NCI-H69 (cell line): ENCODE data around the gene VTA1.

Source experiments
- DNase-seq: peaks from one replicate; lab custom pipeline; 2025; lab: John Stamatoyannopoulos, UW

VTA1 gene

DNA sequence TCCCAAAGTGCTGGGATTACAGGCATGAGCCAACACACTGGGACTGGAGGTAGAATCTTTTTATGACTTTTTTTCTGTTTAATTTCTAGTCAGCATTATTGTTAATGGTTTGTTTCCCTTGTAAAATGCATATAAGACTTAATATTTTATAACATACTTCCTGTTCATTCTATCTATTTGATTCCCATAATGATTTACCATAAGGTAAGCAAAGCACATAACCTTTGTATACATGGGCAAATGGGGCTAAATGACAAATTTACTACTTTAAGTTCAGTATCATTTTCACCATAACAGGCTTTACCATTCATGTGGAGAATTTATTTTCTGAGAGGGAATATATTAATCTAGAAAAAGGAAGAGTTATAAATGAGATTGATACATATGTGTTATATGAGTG is 24.3 kb downstream of the VTA1 start:
- DNase-seq = no peak

DNA sequence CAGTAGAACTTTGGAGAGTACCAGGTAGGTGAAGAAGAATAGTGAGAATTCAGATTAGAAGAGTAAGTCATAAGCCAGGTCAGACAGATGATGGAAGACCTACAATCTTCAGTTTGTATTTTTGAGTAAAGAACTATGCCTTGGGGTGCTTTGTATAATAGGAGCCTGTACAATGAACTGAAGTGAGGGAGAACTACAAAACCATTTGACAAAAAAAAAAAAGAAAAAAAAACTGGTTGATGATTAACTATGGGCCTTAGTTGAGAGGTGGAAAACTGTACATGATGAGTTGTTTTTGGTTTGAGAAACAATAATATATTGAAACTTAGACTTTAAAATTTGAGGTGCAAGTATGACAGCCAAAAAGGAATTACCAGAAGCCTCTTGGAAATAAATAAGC is 25.7 kb downstream of the VTA1 start:
- no peak for DNase-seq

DNA sequence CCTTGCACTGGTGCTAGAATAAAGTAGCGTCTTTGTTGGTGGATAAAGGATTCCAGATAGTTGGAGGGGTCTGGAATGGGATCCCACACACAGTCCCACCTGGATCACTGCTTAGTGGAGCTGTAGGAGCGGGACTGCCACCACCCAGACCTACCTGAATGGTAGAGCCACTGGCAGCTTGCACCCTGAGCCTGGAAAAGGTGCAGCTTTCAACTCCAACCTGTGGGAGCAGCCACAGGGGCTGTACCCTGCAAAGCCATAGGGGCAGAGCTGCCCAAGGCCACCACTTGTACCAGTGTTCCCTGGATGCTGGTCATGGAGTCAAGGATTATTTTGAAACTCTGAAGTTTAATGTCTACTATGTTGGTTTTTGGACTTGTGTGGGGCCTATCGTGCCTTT is 26.9 kb downstream of the VTA1 start:
- DNase-seq = no peak

DNA sequence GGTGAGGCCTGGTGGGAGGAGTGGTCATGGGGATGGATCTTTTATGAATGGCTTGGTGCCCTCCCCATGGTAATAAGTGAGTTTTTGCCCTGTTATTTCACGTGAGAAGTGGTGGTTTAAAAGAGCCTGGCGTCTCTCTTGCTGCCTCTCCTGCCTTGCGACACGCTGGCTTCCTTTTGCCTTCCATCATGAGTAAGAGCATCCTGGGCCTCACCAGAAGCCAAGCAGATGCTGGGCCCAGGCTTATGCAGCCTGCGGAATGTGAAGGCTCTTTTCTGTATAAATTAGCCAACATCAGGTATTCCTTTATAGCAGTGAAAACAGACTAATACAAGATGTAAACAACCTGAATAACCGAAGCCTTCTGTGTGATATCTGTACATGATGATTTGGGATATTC is 27.6 kb downstream of the VTA1 start:
- no peak for DNase-seq

DNA sequence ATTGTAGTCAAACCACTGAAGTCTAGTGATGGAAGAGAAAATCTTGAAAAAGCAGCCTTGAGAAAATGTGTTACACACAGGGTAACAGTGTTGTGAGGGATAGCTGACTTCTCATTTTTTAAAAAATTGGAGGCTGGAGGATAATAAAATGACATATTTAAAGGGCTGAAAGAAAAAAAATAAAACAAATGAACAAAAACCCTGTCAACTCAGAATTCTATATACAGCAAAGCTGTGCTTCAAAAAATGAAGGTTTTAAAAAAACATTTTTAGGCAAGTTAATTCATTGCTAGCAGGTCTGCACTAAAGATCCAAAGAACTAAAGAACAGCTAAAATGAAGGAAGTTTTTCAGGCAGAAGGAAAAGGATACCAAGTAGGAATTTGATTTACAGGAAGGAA is 31.1 kb downstream of the VTA1 start:
- DNase-seq = no peak

DNA sequence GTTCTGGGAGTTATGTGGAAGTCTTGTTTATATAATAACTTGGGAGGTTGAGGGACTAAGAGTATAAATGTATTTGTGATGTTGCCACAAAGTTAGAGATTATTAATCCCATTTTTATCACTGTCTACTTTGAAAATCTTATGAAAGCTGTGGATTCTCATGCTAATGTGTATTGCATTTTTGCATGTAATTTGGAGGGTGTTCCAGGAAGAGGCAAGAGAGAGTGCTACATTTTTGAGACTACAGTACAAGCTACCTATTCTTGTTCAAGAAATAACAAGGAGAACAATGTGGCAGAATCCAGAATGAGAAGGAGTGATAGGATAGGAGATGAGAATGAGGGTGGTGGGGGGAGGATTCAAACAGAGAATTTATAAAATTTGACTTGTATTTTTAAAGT is 34.9 kb downstream of the VTA1 start:
- no peak for DNase-seq

DNA sequence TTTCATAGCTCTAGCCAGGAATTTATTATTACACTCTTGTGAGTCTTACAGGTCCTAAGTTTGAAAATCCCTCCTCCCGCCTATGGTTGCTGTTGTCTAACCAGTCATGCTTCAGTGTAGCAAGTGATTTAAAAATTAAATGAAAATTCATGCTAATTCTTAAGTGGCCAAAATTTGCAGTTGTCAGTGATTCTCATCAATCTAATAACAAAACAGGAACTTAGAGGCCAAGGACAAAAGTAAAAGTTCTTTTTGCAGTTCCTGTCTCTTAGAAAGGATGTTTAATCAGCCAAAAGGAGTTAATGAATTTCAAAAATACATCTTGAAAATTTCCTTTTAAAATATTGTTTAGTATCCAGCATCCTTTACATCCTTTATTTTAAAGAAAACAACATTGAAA is 36.3 kb downstream of the VTA1 start:
- no peak for DNase-seq

DNA sequence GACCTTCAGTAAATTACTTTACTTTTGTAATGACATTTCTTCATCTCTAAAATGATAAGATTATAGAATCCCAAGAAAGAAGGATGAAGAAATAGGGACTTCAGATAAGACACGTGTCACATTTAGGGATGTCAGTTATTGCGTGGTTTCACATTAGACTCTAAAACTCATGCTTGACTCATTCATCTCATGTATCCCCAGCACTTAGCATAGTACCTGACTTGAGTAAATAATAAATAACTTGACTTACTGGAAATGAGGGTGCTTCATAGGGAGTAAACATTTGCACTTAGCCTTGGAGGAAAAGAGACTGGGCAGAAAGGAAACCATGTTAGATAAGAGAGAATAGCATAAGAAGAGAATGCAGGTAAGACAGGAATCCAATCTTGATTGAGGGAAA is 37.2 kb downstream of the VTA1 start:
- no peak for DNase-seq

DNA sequence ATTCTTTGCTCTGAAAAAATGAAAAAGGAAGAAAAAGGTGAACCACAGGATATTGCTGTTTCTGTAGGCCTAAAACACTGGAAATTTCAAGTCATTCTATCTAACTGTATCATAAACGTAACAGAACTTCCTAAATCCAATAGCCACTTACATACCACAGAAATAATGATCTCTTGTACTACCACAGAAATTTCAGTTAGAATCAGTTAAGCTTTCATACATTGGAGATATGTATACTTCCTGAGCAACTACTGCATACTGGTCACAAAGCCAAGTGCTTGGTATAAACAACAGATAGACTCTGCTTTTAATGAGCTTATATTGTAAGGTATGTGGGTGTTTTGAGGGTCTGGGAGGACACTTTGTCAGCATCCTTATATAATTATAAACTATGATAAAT is 38.6 kb downstream of the VTA1 start:
- no peak for DNase-seq

DNA sequence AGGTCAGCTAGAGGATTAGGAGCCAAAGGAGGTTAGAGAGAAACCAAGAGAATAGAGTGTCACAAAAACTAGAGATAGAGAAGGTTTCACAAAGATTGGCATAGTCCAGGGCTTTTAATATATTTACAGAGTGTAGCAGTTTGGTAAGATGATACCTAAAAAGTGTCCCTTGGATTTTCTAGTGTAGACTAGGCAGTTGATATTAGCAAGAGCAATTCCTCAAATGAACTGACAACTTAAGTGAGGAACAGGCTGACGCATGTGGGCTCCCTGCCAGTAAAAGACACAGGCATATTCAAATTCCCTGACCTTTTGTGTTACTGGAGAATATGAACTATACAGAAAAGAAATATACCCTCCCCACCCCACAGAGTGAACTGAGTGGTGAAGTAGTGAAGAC is 40.1 kb downstream of the VTA1 start:
- peak; percentile 98 for DNase-seq

DNA sequence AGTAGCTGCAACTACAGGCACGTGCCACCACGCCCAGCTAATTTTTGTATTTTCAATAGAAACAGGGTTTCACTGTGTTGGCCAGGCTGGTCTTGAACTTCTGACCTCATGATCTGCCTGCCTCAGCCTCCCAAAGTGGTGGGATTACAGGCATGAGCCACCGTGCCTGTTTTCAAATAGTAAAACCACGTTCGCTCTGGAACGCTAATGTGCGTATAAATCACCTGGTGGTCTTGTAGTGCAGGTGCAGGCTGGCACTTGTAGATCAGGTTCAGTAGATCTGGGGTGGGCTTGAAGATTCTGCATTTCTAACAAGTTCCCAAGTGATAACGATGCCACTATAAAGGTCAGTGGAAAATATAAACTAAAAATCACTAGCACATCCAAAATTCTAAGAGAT is 41.3 kb downstream of the VTA1 start:
- peak; percentile 55 for DNase-seq

DNA sequence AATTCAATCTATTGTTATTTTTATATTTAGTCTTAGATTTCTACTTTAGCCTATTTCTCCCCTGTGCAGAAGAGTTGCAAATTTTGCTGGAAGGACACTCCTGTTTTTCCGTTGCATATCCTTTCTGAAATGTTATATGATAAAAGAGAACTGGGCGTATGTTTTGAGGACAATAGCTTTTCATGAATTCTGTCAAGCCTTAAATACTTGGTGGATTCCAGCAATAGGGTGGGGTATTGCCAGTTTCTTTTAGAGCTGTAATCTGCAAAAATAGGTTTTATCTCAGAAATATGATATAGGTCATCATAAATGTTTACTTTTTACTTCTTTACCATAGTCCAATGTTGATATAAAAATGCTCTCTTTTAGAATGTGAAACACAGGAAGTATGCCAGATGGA is 42.0 kb downstream of the VTA1 start:
- DNase-seq = peak; percentile 39

DNA sequence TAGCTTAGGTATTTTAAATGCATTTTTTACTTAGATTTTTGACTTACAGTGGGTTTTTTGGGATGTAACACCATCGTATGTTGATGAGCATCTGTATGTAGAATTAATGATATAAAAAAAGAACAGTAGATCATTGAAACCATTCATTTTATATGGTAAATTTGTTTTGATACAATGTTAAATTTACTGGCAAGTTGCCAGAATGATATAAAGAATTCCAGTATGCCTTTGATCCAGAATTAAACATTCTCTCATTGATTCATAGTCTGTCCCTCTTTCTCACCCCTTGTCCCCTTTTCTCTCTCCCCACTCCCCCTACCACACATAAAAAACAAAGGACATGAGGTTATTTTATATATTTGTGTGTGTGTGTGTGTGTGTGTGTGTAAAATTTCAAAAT is 45.3 kb downstream of the VTA1 start:
- DNase-seq = no peak

DNA sequence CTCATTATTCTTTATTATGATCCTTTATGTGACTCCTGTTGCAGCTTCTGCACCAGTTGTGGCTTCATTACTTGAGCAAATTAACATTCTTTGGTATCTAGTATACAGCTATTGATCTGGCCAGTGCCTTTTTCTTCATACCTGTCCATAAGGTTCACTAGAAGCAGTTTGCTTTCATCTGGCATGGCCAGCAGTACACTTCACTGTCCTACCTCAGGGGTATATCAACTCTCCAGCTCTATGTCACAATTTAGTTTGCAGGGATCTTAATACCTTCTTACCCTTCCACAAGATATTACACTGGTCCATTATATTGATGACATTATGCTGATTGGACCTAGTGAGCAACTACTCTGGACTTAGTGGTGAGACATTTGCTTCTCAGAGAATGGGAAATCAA is 46.6 kb downstream of the VTA1 start:
- no peak for DNase-seq

DNA sequence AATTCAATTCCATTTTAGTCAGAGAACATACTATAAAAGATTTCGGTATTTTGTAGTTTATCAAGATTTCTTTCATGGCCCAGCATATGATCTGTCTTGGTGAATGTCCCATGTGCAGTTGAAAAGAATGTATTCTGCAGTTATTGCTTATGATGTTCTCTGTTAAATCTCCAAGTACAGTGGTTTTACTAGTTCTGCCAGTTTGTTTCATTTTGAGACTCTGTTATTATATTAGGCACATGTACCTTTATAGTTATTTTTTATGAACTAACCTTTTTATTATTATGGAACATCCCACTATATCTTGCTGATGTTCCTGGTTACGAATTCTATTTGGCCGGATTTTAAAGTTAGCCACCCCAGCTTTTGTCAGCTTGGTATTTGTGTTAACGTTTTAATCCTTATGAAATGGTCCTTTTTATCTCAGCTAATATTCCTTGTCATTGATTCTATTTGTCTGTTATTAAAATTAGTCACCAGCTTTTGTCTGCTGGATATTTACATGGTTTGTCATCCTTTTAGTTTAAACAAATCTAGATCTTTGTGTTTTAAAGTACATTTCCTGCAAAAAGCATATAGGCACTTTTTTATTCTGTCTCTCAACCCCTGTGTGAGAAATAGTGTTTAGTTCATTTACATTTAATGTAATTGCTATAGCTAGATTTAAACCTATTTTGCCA is 48.9 kb downstream of the VTA1 start:
- no peak for DNase-seq

DNA sequence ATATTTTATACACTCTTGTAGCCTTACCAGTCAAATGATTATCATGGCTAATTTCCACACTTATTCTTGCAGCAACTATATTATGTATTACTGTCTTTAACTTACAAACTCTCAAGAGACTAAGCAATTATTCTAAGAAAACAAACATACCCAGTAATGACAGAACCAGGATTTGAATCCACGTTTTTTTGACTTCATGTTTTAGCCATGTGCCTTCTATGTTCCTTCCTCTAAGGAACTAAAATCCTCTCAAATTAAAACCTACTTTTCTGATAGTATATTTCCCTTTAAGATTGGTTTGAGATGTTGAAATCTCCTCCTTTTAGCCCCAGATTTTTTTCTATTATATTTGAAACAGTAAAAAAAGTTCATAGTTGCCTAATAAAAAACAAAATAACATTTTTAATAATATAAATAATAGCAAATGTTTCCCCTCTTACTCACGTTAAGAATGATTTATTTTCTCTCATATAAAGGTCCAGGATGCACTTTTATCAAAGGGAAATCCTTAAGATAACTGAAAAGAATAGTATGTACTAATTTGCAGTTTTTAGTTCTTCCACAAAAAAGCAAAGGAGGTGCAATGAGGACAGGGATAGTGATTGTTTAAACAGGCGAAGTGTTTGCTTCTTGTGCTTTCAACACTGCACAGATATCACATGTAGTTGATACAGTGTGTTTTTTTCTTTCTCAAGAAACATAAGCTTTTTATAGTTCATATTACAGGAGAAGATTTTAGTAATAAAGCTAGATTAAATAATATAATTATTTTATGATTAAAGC is 54.0 kb downstream of the VTA1 start:
- DNase-seq = no peak

DNA sequence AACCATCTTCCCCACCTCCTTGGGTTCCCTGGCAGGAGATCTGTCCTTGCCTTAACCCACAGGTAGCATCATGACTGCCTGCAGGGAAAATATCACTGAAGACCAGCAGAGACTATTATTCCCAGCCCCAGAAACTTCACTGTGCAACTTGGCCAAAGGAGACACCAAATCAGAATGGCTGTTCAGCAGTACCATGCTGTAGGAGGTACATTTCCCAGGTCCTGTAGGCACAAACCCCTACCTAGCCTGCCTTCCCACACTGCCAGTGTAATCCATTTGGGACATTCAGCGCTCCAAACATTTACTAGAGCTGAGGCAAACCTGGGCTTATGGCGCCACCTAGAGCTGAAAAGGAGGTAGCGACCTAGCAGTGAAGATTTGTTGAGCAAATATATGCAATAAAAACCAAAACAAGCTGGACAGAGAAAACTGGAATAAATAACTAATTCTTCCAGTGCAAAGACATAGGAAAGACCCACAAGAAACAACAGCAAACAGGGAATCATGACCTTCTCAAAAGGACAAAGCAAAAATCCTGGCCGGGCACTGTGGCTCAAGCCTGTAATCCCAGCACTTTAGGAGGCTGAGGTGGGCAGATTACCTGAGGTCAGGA is 60.3 kb downstream of the VTA1 start:
- peak; percentile 83 for DNase-seq

DNA sequence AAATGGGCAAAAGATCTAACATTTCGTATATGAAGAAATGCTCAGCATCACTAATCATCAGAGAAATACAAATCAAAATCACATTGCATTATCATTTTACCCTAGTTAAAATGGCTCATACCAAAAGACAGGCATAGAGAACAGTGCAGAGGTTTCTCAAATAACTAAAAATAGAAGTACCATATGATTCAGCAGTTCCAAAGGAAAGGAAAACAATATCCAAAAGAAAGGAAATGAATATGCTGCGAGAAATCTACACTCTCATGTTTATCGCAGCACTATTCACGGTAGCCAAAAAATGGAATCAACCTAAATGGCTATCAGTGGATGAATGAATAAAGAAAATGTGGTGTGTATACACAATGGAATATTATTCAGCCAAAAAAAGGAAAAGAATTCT is 63.5 kb downstream of the VTA1 start:
- no peak for DNase-seq

DNA sequence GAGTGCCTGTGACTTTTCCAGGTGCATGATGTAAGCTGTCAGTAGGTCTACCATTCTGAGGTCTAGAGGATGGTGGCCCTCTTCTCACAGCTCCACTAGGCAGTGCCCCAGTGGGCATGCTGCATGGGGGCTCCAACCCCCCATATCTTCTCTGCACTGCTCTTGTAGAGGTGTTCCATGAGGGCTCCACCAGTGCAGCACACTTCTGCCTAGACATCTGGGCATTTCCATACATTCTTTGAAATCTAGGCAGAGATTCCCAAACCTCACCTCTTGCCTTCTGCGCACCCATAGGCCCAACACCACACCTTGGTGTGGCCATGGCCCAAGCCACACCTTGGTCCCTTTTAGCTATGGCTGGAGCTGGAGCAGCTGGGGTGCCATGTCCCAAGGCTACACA is 66.3 kb downstream of the VTA1 start:
- no peak for DNase-seq

DNA sequence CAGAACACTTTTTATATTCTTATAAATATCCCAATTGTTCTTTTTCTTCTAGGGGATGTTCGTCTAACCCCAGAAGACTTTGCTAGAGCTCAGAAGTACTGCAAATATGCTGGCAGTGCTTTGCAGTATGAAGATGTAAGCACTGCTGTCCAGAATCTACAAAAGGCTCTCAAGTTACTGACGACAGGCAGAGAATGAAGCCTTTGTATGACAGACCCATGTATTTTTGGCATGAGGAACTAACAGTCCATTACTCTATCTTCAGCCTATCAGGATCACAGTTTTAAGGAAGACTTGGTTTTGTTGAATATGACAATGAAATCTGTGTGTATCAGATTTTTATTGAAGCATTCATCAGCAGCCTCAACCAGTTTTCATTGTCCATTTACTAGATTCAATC is 71.4 kb downstream of the VTA1 start:
- no peak for DNase-seq

DNA sequence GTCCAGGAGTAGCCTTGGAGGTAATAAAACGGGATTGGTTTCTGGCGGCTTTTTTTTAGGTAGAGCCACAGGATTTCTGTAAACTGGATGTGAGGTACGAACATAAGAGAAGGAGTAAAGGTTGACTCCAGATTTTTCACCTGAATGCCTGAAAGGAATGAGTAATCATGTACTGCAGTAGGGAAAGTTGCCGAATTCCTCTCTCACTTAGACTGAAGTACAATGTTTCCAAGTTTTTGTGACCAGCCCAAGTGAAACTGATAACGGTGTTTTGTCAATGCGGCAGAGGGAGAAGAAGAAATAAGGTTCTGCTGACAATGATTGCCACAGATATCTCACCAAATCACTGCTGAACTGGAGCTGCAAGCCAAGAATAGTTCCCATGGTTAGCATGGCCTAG is 75.0 kb downstream of the VTA1 start:
- DNase-seq = no peak

DNA sequence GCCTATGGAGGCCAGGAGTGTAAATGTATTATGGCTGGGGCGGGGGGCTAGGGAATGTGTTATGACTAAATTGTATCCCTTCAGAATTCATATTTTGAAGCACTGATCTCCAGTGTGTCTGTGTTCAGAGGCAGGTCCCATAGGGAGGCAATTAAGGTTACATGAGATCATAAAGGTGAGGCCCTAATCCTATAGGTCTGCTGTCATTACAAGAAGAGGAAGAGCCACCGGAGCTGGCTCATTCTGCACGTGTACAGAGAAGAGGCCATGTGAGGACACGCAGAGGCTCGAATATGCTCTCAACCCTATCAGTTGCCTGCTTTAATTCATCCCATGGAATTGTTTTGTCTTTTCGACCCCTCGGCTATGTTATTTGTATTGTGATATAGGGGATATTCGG is 76.9 kb downstream of the VTA1 start:
- DNase-seq = peak; percentile 13

DNA sequence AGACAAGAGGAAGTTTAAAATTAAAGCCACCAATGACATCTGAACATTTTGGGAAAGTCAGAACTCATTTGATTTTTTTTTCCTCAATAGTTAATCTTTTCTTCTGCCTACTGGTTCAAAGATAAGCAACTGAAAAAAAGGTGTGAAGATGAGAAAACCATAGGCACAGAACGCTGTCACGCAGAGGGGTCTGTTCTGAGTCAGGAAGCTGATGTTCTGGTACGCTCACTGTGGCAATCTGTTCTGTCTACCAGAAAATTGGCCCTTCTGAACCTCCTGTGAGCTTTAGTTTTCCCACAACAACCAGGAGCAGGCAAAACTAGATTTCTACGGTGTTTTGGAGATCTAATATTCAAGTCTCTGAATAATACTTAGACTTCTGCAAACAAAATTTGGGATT is 78.1 kb downstream of the VTA1 start:
- peak; percentile 19 for DNase-seq

DNA sequence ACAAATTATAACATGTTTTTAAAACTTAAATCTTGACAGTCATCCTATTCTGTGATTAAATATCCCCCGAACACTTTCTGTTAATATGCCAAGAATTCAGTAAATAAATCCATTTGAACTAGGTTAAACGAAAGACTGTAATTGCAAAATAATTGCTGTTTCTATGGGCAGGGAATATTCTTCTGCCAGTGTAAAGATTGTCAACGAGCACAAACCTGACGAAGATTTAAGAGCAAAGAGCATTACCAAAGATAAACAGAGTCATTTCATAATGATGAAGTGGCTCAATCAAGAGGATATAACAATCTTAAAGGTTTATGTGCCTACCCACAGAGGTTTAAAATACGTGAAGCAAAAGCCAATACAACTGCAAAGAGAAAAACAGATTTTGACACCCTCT is 78.5 kb downstream of the VTA1 start:
- peak; percentile 35 for DNase-seq
